Vagina (tissue), 2 donors: ENCODE data around the gene LGALS7B.

Source experiments
- CTCF ChIP-seq, 3 experiments: fragments of 450-650 bp in 2 of 3; fragments of 200-600 bp in 1 of 3; sonication (generic) in 1 of 3; IDR thresholded peaks; one replicate each; pipeline ENCODE4 v1.5.1; 2017 to 2019; ENCODE audit warnings: antibody characterized with exemption in 3 of 3, mild to moderate bottlenecking in 2 of 3, moderate library complexity in 2 of 3
- POLR2A ChIP-seq, 2 donors: fragments of 450-650 bp; IDR thresholded peaks; one replicate each; pipeline ENCODE4 v1.6.1; 2017; ENCODE audit warnings: antibody characterized with exemption in 2 of 2, mild to moderate bottlenecking in 2 of 2, moderate library complexity in 2 of 2
- POLR2AphosphoS5 ChIP-seq, 2 donors: sonication (generic); formaldehyde crosslinking; IDR thresholded peaks; one replicate each; pipeline ENCODE4 v1.9.0; 2017; ENCODE audit warnings: antibody characterized with exemption in 2 of 2, mild to moderate bottlenecking in 2 of 2, low read depth in 1 of 2; ENCODE audit not compliant: insufficient read depth in 1 of 2

- TF ChIP-seq CTCF (IDR thresholded peaks at IDR 0.05) (no peak), POLR2A (IDR thresholded peaks at IDR 0.05) (no peak), POLR2AphosphoS5 (IDR thresholded peaks at IDR 0.05; ENCODE audit: insufficient read depth in 1 of 2, low read depth in 1 of 2) (no peak)
Observed at GRCh38 chr19:38803543-38803942, 14.5 kb downstream of the LGALS7B start.
